H9 (cell line): ENCODE data around the gene LTBP2. TPM values are rescaled to one million over a fixed set of nuclear protein-coding genes. Genes with fewer than 3 reads are reported as not detected.

ENCODE experiments used
- DNase-seq: peaks from one replicate; pipeline ENCODE4 v3.0.0-alpha.2; 2017
- H2AFZ ChIP-seq: one replicate; pipeline ENCODE4 v1.6.1; 2013; ENCODE audit warnings: mild to moderate bottlenecking, low read length, control low read depth, moderate library complexity
- H2AK5ac ChIP-seq: 2 replicates; pipeline ENCODE4 v1.6.1; 2013; ENCODE audit warnings: low read length, control low read depth, mixed read lengths; ENCODE audit not compliant: insufficient read length
- H2BK120ac ChIP-seq: one replicate; pipeline ENCODE4 v1.6.1; 2013; ENCODE audit warnings: low read depth, mild to moderate bottlenecking, low read length, control low read depth, inconsistent platforms; ENCODE audit not compliant: poor library complexity, severe bottlenecking
- H2BK12ac ChIP-seq: 2 replicates; pipeline ENCODE4 v1.6.1; 2013; ENCODE audit warnings: low read length, control low read depth, mixed read lengths, low read depth; ENCODE audit not compliant: insufficient read length
- H2BK15ac ChIP-seq: 2 replicates; pipeline ENCODE4 v1.6.1; 2013; ENCODE audit warnings: low read depth, low read length, control low read depth
- H2BK20ac ChIP-seq: one replicate; pipeline ENCODE4 v1.6.1; 2013; ENCODE audit warnings: low read depth, mild to moderate bottlenecking, low read length, control low read depth, inconsistent platforms; ENCODE audit not compliant: poor library complexity, severe bottlenecking
- H2BK5ac ChIP-seq: 2 replicates; pipeline ENCODE4 v1.6.1; 2013; ENCODE audit warnings: low read length, control low read depth, mixed read lengths; ENCODE audit not compliant: insufficient read length
- H3K14ac ChIP-seq: 2 replicates; pipeline ENCODE4 v1.6.1; 2013; ENCODE audit warnings: low read length, control low read depth; ENCODE audit not compliant: insufficient read depth
- H3K18ac ChIP-seq: 2 replicates; pipeline ENCODE4 v1.6.1; 2013; ENCODE audit warnings: low read depth, mild to moderate bottlenecking, mixed read lengths, low read length, control low read depth; ENCODE audit not compliant: insufficient read length
- H3K23ac ChIP-seq: 2 replicates; pipeline ENCODE4 v1.6.1; 2013; ENCODE audit warnings: low read length, control low read depth, mixed read lengths, low read depth; ENCODE audit not compliant: insufficient read length
- H3K23me2 ChIP-seq: 2 replicates; pipeline ENCODE4 v1.6.1; 2013; ENCODE audit warnings: low read depth, mild to moderate bottlenecking, mixed read lengths, low read length, control low read depth; ENCODE audit not compliant: insufficient read length, poor library complexity, severe bottlenecking
- H3K27ac ChIP-seq: 2 replicates; pipeline ENCODE4 v1.5.1; 2013; ENCODE audit warnings: low read length, control low read depth, mixed read lengths, low read depth; ENCODE audit not compliant: insufficient read length
- H3K27me3 ChIP-seq: 2 replicates; pipeline ENCODE4 v1.6.1; 2013; ENCODE audit warnings: low read length, control low read depth, inconsistent platforms; ENCODE audit not compliant: insufficient read depth
- H3K4ac ChIP-seq: 2 replicates; pipeline ENCODE4 v1.6.1; 2013; ENCODE audit warnings: low read depth, mild to moderate bottlenecking, control low read depth, inconsistent platforms, low read length, moderate library complexity
- H3K4me1 ChIP-seq: 2 replicates; pipeline ENCODE4 v1.6.1; 2013; ENCODE audit warnings: low read length, control low read depth, inconsistent platforms; ENCODE audit not compliant: insufficient read depth
- H3K4me2 ChIP-seq: 2 replicates; pipeline ENCODE4 v1.6.1; 2013; ENCODE audit warnings: low read length, control low read depth, mixed read lengths; ENCODE audit not compliant: insufficient read length, insufficient read depth
- H3K56ac ChIP-seq: 2 replicates; pipeline ENCODE4 v1.6.1; 2013; ENCODE audit warnings: low read depth, mild to moderate bottlenecking, mixed read lengths, low read length, control low read depth; ENCODE audit not compliant: insufficient read length
- H3K79me1 ChIP-seq: 2 replicates; pipeline ENCODE4 v1.6.1; 2013; ENCODE audit warnings: low read depth, mild to moderate bottlenecking, moderate library complexity, low read length, control low read depth, inconsistent platforms; ENCODE audit not compliant: insufficient read depth, poor library complexity, severe bottlenecking
- H3K79me2 ChIP-seq: 2 replicates; pipeline ENCODE4 v1.6.1; 2013; ENCODE audit warnings: low read length, control low read depth, inconsistent platforms; ENCODE audit not compliant: insufficient read depth
- H3K9ac ChIP-seq: 2 replicates; pipeline ENCODE4 v1.6.1; 2013; ENCODE audit warnings: low read length, control low read depth, mixed read lengths; ENCODE audit not compliant: insufficient read length; ENCODE audit errors: extremely low read depth
- H3K9me3 ChIP-seq: one replicate; pipeline ENCODE4 v1.6.1; 2013; ENCODE audit warnings: low read depth, low read length, inconsistent platforms; ENCODE audit not compliant: control insufficient read depth
- H3T11ph ChIP-seq: one replicate; pipeline ENCODE4 v1.6.1; 2013; ENCODE audit warnings: mild to moderate bottlenecking, low read length, control low read depth, inconsistent platforms
- H4K20me1 ChIP-seq: one replicate; pipeline ENCODE4 v1.6.1; 2013; ENCODE audit not compliant: control insufficient read depth, insufficient read length, insufficient read depth
- H4K5ac ChIP-seq: 2 replicates; pipeline ENCODE4 v1.6.1; 2013; ENCODE audit warnings: low read depth, mild to moderate bottlenecking, mixed read lengths, low read length, control low read depth; ENCODE audit not compliant: insufficient read length
- H4K8ac ChIP-seq: replicated peaks from 2 replicates; pipeline ENCODE4 v1.6.1; 2013; ENCODE audit warnings: low read length, control low read depth, mixed read lengths, low read depth; ENCODE audit not compliant: insufficient read length
- H4K91ac ChIP-seq: 2 replicates; pipeline ENCODE4 v1.6.1; 2013; ENCODE audit warnings: low read depth, mild to moderate bottlenecking, moderate library complexity, mixed read lengths, low read length, control low read depth; ENCODE audit not compliant: insufficient read length
- H3K27ac Mint-ChIP-seq, 3 experiments: 2 replicates in 2 of 3; 3 replicates in 1 of 3; pipeline ENCODE4 v1.8.0; 2020 to 2021; ENCODE audit warnings: mixed read lengths in 3 of 3, mild to moderate bottlenecking in 1 of 3, moderate library complexity in 1 of 3
- H3K27me3 Mint-ChIP-seq: 2 replicates; pipeline ENCODE4 v1.8.0; 2021; ENCODE audit warnings: low read depth, mild to moderate bottlenecking, moderate library complexity, mixed read lengths
- H3K36me3 Mint-ChIP-seq, 3 experiments: 2 replicates in 2 of 3; 3 replicates in 1 of 3; pipeline ENCODE4 v1.8.0; 2020 to 2021; ENCODE audit warnings: low read depth in 3 of 3, mixed read lengths in 3 of 3; ENCODE audit not compliant: insufficient read depth in 1 of 3
- H3K4me1 Mint-ChIP-seq, 2 experiments: 2 replicates each; pipeline ENCODE4 v1.8.0; 2020; ENCODE audit warnings: mixed read lengths in 2 of 2
- H3K4me3 Mint-ChIP-seq, 2 experiments: 2 replicates in 1 of 2; 3 replicates in 1 of 2; pipeline ENCODE4 v1.8.0; 2020 to 2021; ENCODE audit warnings: mild to moderate bottlenecking in 2 of 2, mixed read lengths in 2 of 2, moderate library complexity in 1 of 2
- H3K9me3 Mint-ChIP-seq, 2 experiments: 2 replicates in 1 of 2; 3 replicates in 1 of 2; pipeline ENCODE4 v1.8.0; 2020; ENCODE audit warnings: mild to moderate bottlenecking in 2 of 2, mixed read lengths in 2 of 2, moderate library complexity in 1 of 2
- CTCF ChIP-seq: fragments of 200-600 bp; sonication (generic); conservative IDR thresholded peaks from 3 replicates; pipeline ENCODE4 v1.8.0; 2021; ENCODE audit warnings: antibody characterized with exemption, mild to moderate bottlenecking
- WGBS: extraction: QIAGEN DNeasy Blood & Tissue Kit; methylation state at CpG from one replicate; pipeline ENCODE4 v1.1.7; 2013; ENCODE audit warnings: missing lambda C conversion rate, low lambda C conversion rate, mixed read lengths; ENCODE audit not compliant: insufficient read length; ENCODE audit errors: extremely low coverage; 5-methylcytosine and 5-hydroxymethylcytosine counted together
- total RNA-seq: library from RNA; stranded (reverse); gene quantifications from 2 replicates; pipeline ENCODE4 v1.2.1, GENCODE V29; 2021

Gene LTBP2
- total RNA-seq, 1 experiment from 2014 or later, result 0.77 TPM

GRCh38 chr14:74462993-74463392 is 149.0 kb downstream of the LTBP2 start:
- Mint-ChIP-seq H3K27me3 (peaks cover 1% of the 10 kb centered on the region; the same call in 1 of the 2 replicates), H3K4me3 (no peak overlapping the region), H3K4me1 (peaks cover 4 to 16% of the 10 kb centered on the region in 2 experiments), H3K36me3 (no peaks in the 10 kb centered on the region), H3K9me3 (no peaks in the 10 kb centered on the region), H3K27ac (no peak overlapping the region)
- no peaks in the 10 kb centered on the region for H3K4me1 ChIP-seq
- no peaks in the 10 kb centered on the region for H4K20me1 ChIP-seq
- H2BK15ac ChIP-seq, result no peak overlapping the region
- H3K4ac ChIP-seq, result no peak overlapping the region
- no peak overlapping the region for H4K8ac ChIP-seq
- H3T11ph ChIP-seq, result no peak overlapping the region
- H4K91ac ChIP-seq, result no peak overlapping the region
- H3K56ac ChIP-seq, result no peak overlapping the region
- no CpG with 5 or more reads among the region's 3 CpGs for WGBS
- no peak overlapping the region for H3K27ac ChIP-seq
- no peak overlapping the region for H2BK12ac ChIP-seq
- H3K79me2 ChIP-seq, result no peaks in the 10 kb centered on the region
- no peak overlapping the region for H3K18ac ChIP-seq
- H3K27me3 ChIP-seq, result no peaks in the 10 kb centered on the region
- no peaks in the 10 kb centered on the region for H3K9me3 ChIP-seq
- H3K14ac ChIP-seq, result no peak overlapping the region
- H2AFZ ChIP-seq, result no peak overlapping the region
- H3K4me2 ChIP-seq, result no peak overlapping the region
- H2BK5ac ChIP-seq, result no peak overlapping the region
- no peak overlapping the region for H2AK5ac ChIP-seq
- no peak overlapping the region for H3K23ac ChIP-seq
- no peak for DNase-seq
- H2BK120ac ChIP-seq, result no peak overlapping the region
- H3K9ac ChIP-seq, result no peak overlapping the region
- no peak overlapping the region for H2BK20ac ChIP-seq
- H3K79me1 ChIP-seq, result no peaks in the 10 kb centered on the region
- no peak for TF ChIP-seq CTCF
- no peaks in the 10 kb centered on the region for H3K23me2 ChIP-seq
- H4K5ac ChIP-seq, result no peak overlapping the region
